Fibroblast of gingiva (primary cell): ENCODE data around the gene TPK1.

Experiments used
- DNase-seq: peaks from one replicate; pipeline ENCODE4 v3.0.0-alpha.2; 2011; ENCODE audit warnings: low read depth

The TPK1 gene

DNA sequence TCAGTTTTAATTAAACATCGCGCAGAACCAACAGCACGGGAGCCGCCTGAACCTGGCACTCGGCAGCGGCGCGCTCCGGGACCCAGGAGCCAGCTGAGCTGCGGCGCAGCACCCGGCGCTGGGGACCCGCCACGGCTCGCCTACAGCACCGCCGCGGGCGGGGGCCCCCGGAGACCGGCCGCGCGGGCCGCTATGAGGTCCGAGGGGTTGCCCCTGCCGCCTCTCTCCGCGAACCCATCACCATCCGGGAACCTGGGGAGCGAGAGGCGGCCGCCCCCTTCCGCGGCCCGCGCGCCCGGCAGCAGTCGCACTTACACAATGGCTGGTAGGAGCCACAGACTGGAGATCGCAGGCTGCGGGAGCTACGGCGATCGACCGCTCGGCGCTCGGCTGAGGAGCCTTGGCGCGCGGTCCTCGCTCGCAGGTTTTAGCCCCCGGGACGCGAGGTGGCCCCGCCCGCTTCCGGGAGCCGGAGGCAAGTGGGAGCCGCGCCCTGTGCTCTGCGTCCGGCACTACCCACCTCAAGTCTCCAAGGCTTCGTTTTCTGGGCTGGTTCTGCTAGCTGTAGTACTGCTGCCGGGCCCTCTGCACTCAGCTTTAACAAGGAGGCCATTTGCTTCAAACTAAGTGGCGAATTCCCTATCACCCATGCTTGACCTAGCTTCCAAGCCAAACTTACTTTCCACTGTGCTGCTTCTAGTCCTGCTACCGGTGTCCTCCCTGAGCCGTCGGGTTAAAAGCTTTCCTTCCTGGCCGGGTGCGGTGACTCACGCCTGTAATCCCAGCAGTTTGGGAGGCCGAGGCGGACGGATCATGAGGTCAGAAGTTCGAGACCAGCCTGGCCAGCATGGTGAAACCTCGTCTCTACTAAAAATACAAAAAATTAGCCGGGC, at the start of gene TPK1:
TPK1 (minus strand) TSS at position 402 of the 893 bp plus-strand sequence. CDS start 451 bp downstream, outside the sequence.
- peak; percentile 96 for DNase-seq

DNA sequence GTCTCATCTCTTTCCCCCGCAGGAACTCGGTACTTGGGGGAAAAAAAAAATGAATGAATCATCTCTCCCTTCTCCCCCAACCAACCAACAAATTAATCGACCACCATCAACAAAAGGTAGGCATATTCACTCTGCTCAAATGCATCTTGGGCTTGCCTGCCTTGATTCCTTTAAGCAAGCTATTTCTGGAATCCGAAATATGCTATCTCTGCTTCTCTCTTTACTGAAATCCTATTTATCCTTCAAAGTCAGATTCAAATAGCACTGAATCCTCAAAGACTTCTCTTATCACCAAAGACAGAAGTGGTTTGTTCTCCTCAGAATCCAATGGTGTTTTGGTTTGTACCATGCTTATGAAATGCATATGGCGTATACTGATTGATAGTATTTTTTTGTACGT, 49.6 kb upstream of the TPK1 start:
- no peak for DNase-seq

DNA sequence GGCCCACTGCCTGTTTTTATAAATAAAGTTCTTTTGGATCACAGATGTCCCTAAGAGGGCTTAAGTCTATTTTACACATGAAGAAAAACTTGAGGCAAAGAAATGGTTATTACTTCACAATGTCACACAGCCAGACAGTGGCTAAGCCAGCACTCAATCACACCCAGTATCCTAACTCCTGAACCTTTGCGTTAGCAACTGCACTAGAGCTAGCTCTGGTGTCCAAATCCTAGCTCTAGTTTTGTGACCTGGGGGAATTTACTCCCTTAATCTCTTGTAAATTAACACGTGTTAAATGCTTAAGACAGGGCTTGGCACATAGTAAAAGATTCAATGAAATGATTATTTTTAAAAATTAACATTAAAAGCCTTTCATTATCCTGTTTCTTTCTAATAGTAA, 49.0 kb upstream of the TPK1 start:
- no peak for DNase-seq

DNA sequence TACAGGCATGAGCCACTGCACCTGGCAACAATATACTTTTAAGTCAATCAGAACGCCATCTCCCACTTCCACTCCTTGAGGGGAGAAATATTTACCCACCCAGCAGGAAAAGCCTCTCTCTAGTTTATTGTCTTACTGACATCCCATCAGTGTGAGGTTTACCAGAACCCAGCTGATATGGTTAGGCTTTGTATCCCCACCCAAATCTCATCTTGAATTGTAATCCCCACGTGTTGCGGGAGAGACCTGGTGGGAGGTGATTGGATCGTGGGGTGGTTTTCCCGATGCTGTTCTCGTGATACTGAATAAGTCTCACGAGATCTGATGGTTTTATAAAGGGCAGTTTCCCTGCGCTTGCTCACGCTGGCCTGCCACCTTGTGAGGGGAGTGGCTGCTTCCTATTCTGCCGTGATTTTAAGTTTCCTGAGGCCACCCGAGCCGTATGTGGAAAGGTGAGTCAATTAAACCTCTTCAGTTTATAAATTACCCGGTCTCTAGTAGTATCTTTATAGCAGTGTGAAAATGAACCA, 37.5 kb upstream of the TPK1 start:
- DNase-seq, result no peak

DNA sequence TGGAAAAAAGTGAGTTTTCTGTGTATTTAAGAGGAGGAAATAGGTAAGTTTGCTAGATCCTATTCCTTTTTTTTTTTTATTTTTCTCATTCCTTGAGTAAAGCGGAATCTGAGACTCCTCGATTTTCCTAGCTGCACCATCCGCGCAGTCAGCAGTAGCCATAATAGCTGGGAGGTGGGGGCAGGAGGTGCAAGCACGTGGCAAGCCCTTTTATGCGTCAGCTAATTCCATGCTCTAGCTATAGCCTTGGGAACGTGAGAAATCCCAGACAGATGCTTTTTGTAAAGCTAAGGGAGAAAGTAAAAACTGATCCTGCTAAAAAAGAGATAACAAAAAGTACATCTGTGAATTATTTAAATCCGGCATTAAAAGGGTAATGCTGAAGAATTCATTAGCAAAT, 33.2 kb upstream of the TPK1 start:
- DNase-seq, result no peak

DNA sequence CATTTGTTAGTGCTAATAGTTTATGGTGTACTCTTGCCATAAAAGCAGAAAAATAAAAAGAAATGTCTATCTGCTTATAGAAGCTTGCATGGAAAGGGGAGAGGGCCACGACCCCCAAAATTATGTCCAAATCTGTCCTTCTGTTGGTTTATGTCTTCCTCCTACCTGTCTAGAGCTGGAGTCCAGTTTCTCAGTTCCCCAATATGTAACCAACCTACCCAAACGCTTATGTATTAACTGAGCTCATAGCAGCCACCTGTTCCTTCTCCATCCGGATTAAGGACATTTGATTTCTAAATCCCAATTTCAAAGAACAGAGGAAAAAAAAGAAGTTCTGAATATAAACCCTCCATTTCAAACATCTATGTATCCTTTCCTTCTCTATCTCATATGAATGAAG, 30.3 kb upstream of the TPK1 start:
- DNase-seq, result no peak

DNA sequence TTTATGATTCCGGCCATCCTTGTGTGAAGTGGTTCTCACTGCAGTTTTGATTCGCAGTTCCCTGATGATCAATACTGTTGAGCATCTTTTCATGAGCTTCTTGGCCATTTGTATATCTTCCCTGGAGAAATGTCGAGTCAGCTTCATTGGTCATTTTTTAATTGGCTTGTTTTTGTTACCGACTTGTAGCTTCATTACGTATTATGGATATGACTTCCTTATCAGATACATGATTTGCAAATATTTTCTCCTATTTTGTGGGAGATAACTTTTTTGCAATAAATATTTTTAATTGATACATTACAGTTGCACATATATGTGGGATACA, 27.4 kb upstream of the TPK1 start:
- DNase-seq, result no peak

DNA sequence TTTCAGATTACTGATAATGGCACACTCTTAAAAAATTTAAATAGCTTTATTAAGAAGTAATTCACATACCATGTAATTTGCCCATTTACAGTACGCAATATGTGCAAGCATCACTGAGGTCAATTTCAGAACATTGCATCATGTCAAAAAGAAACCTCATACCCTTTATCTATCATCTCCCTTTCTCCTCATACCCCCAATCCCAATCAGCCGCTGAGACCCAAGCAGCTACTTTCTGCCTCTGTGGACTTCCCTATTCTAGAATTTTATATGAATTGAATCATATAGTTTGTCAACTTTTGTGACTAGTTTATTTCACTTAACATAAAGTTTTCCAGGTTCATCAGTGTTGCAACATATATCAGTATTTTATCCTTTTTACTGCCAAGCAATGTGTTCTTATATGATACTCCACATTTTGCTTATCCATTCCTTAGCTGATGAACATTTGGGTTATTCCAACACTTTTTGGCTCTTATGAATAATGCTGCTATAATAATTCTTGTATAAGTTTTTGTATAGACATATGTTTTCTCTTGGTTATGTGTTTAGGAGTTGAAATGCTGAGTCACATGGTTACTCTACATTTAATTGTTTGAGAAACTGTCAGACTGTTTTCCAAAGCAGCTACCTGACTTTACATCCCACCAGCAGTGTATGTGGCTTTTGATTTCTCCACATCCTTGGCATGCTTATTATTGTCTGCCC, 26.9 kb upstream of the TPK1 start:
- DNase-seq, result no peak

DNA sequence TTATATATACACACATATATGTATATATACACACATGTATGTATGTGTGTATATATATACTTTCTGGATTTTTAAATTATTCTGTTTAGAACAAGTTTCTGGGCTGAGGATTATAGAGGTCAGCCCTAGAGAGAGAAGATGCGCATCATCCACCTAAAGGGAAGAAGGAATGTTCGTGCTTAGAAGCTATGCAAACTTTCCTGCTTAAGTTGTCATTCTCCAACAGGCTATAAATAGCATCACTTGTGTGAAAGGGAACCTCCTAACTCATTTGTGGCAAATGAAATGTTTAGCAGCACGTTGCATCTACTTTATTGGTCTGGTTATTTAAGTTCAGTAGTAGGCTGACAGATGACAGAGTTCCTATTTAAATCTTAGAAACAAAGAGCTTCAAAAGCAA, 23.9 kb upstream of the TPK1 start:
- DNase-seq, result no peak

DNA sequence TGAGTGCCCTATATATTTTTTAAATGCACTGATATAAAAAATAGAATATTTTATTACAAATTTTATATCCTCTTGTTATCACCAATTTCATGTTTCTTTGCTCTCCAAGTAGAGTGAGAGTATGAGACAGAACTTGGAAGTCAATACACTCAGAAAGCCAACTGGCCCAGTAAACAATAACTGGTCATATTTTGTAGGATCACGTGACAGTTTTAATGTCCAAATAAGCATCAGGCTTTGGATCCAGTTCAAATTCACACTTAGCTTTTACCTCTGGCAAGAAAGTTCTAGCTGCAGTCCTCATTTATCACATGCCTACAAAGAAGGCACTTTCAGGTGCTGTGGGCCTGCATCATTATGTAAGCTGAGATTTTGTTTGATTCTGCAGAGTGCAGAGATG, 21.6 kb upstream of the TPK1 start:
- no peak for DNase-seq

DNA sequence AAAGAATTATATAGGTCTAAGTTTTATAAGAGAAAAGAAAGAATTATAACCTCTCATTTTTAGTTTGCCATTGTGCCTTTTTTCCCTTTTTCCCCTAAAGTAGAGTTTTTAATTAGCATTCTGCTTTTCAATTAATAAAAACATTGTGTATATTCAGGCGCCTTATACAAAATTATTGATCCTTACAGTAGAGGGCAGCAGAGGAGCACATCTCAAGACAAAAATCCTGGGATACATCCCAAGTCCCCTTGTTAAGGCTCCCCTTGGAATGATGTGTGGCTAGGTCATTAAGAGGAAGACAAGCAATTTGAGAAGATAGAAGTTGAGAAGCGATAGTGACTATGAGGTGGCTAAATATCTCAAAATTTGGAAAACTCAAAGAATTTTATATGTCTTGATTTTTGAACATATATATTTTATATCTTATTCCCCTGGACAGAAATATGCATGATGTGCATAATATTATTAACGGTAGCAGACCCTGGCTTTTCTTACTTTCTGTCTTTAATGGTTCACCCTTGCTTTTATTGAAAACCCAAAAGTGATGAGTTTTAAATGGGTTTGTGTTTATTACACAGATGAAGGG, 19.1 kb upstream of the TPK1 start:
- peak; percentile 20 for DNase-seq

DNA sequence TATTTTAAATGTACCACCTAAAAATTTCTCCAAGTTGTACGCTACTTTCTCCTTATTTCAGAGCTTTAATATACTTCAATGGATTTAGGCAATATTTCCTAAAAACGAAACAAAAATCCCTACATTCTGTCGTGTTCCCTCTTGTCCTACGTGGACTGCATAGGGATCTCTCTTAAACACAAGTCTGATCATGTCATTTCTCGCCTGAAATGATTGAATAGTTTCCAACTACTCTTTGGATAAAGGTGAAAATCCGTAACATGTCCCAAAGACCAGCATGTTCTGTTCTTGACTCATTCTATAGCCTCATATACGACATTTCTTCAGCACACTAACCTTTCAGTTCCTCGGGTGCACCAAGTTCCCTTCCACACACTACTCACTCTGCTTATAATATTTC, 17.7 kb upstream of the TPK1 start:
- no peak for DNase-seq

DNA sequence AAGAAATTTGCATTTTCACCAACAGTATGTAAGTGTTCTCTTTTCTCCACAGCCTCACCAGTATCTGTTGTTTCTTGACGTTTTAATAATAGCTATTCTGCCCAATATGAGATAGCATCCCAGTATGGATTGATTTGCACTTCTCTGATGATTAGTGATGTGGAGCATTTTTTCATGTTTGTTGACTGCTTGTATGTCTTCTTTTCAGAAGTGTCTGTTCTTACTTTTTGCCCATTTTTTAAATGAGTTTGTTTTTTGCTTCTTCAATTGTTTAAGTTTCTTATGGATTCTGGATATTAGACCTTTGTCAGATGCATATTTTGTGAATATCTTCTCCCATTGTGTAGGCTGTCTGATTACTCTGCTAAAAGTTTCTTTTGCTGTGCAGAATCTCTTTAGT, 12.2 kb upstream of the TPK1 start:
- DNase-seq, result no peak

DNA sequence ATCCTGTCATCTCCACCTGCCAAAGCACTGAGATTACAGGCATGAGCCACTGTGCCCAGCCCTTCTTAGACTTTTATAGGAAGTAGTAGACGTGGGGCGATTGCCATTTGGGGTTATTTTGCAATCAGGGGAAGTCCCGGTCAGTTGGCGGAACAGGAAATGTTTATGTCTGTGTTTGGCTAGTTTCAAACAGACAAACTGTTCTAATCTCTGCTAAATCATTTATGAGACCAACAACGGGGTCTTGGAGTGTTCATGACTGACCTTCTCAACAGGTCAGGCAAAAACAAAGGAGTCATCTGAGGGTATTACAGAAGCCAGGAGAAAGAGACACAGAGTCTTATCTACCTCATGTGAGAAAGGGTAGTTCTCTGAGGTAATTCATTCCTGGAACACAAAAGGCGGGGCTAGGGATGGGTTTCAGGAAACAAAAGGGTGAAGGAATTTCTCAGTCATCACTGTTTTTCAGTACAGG, 6.6 kb upstream of the TPK1 start:
- peak; percentile 6 for DNase-seq

DNA sequence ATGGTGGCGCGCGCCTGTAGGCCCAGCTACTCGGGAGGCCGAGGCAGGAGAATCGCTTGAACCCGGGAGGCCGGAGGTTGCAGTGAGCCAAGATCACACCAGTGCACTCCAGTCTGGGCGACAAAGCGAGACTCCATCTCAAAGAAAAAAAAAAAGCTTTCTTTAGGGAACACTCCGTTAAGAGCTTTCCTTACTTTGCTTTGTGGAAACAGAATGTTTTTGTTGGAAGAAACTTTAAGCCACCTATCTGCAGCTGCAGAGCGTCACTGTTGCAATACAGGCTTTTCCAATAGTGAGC, 641 bp upstream of the TPK1 start:
- DNase-seq, result no peak

DNA sequence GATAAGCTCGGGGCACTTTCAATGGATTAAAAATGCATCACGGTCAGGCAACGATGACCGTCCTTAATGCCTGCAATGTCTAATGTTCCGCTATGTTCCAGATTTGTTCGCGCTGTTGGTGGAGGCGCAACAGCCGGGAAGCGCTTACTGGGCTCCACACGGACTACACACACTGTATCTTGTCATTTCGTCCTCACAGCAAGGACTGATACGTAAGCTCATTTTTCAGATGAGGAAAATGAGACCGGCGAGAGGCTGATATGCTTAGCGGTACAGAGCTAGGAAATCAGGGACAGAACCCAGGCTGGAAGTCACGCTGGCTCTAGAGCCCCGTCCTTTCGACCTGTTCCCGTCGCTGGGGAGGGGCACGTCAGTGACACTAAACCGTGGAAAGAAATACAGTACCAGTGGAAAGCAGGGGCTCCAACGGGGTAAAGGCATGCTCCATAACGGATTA, 670 bp downstream of the TPK1 start:
- DNase-seq, result peak; percentile 61

DNA sequence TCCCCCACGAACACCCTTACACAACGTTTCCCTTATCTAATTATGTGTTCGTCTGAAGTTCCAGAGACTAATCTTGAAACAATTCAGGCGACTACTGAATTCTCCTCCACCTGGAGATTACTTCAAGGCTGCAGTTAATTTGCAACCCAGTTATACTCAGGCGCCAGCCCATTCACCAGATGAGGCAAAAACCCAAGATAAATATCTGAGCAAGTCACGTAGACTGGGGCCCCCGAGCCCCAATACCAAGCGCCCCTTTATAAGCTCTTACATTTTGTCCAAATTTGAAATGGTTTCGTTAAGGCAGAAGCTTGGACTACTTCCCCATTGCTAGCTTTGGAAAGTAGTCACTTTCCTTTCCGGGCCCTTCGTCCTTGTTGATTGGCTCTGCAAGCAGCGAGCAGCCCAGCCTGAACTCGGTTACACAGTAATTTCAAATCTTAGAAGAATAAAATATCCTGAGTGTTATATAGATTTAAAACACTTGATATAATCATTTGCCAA, 1.2 kb downstream of the TPK1 start:
- DNase-seq, result no peak

DNA sequence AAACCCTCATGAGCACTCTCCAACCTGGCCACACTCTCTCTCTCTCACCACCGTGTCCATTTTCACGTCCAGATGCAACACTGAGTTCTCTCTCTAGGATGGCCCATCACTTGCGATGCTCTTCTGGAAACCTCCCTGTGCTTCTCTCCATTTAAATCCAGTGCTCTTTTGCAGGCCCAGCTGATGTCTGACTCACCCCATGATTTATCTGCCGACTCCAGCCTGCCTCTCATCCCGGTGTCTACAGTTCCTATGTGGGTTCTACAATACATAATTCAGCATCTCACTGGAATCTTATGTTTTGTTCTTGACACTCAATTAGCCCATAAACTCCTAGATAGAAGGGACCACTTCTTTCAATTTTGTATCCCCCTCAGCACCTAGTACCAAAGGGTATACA, 5.0 kb downstream of the TPK1 start:
- no peak for DNase-seq

DNA sequence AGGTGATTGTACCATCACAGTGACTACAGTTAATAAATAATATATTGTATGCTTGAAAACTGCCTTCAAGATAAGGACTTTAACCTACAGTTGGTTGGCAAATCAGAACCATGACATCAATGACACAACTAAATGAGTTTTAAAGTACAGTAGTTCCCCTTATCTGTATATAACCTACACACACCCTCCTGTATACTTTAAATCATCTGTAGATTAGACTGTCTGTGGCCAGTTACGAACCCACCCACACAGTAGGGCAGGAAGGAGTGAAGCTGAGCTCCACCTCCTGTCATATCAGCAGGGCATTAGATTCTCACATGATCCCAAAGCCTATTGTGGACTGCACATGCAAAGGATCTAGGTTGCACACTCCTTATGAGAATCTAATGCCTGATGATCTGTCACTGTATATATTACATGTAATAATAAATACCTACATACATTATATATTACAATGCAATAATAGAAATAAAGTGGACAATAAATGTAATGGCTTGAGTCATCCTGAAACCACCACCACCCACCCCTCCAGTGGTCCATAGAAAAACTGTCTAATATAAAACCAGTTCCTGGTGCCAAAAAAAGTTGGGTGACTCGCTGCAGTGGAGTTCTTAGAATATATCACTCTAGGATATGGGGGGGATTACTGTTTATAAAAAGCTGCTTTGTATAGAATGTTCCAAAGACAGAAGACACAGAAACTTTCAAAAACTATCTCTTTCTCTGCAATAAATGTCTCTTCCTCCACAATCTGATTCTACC, 5.6 kb downstream of the TPK1 start:
- no peak for DNase-seq

DNA sequence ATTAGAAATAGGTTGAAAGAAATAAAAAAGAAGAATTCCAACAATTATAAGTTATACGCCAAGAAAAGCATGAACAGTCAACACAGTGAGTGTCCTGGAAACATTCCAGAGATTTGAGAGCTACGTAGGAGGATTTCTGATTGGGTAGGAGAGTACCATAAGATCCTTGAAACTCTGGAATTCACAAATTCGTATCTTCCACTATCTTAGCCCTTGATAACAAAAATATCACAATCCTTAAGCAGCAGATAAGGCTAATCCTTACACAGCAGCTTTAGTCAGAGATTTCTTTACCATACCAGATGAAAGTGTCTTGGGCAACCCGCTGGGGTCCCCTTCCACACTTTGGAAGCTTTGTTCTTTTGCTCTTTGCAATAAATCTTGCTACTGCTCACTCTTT, 8.2 kb downstream of the TPK1 start:
- peak; percentile 23 for DNase-seq

DNA sequence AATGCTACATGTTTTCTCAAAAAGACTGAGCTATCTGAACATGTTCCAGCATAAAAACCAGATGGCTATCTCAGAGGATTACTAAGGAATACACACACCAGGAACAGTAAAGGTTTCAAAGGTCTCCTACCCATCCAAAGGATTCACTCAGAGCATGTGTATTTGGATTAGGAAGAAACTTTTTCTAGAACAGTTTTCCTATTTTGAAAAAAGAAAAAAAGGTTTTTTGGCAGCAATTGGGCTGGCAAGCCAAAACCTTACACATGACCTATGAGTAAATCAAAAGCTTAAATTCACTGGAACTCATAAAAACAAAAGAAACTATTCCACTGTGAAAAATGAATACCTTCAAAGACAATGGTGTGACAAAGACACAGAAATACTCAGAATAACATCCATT, 9.6 kb downstream of the TPK1 start:
- peak; percentile 14 for DNase-seq

DNA sequence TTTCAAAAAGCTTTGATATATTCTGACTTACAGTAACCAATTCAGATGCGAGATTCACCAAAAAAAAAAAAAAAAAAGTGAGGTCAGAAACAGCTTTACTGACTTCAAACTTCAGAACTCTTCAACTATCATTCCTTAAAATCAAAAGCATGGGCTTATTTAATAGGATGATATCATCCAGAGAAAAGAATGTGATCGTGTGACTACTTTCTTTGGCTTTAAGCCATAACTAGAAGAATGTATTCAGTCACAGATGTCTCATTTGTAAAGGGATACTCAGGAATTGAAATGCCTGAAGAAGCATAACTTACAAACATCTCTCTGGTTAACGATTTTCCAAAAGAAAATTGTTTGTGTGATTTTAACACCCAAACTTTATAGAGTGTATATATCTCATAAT, 11.5 kb downstream of the TPK1 start:
- DNase-seq, result peak; percentile 77
